ENCODE measurements around the gene RNASE7.
"Not testable (repeated sequence)": the region's sequence is repeated elsewhere in the genome, so short reads cannot be mapped to it uniquely, and the experiment has no call there.

DNA sequence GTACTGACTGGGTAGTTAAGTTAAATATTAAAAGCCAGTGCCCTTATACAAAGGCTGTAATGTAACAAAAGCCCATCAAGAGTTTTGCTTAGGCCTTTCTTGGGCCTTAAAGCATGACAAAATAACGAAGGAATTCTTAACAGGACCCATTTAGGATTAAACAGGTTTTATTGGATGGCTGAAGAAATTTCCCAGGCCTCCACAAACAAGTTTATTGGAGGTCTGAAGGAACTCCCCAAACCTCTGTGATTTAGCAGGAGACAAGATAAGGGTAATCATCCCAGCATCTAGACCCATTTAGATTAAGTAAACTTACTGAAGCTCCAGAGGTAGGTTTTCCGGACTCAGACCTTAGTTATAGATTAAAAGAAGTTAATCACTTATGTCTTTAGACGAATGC, 32.4 kb upstream of the RNASE7 start:
- TF ChIP-seq, protein P1, sequence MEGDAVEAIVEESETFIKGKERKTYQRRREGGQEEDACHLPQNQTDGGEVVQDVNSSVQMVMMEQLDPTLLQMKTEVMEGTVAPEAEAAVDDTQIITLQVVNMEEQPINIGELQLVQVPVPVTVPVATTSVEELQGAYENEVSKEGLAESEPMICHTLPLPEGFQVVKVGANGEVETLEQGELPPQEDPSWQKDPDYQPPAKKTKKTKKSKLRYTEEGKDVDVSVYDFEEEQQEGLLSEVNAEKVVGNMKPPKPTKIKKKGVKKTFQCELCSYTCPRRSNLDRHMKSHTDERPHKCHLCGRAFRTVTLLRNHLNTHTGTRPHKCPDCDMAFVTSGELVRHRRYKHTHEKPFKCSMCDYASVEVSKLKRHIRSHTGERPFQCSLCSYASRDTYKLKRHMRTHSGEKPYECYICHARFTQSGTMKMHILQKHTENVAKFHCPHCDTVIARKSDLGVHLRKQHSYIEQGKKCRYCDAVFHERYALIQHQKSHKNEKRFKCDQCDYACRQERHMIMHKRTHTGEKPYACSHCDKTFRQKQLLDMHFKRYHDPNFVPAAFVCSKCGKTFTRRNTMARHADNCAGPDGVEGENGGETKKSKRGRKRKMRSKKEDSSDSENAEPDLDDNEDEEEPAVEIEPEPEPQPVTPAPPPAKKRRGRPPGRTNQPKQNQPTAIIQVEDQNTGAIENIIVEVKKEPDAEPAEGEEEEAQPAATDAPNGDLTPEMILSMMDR (IDR thresholded peaks at IDR 0.05) = not testable (repeated sequence)
- TF ChIP-seq POLR2A, EP300, POLR2AphosphoS5 (IDR thresholded peaks at IDR 0.05): not testable (repeated sequence)

Data from suprapubic skin (tissue), 4 donors.